Trophoblast cell (in vitro differentiated cells and primary cell): ENCODE measurements around the gene ANKS1B.

Experiments used
- DNase-seq, 2 donors: peaks; one replicate each; pipeline ENCODE4 v3.0.0-alpha.2; 2016
- H2AFZ ChIP-seq: 2 replicates; pipeline ENCODE4 v1.6.1; 2013; ENCODE audit warnings: low read length, moderate library complexity, mild to moderate bottlenecking; ENCODE audit not compliant: insufficient read depth, poor library complexity
- H2AK5ac ChIP-seq: 2 replicates; pipeline ENCODE4 v1.6.1; 2013; ENCODE audit warnings: mild to moderate bottlenecking, low read length
- H2BK120ac ChIP-seq: 2 replicates; pipeline ENCODE4 v1.6.1; 2013; ENCODE audit warnings: low read length, mild to moderate bottlenecking, moderate library complexity; ENCODE audit not compliant: insufficient read depth, poor library complexity
- H2BK12ac ChIP-seq: 2 replicates; pipeline ENCODE4 v1.6.1; 2013; ENCODE audit warnings: mild to moderate bottlenecking, low read length, moderate library complexity
- H2BK5ac ChIP-seq: 2 replicates; pipeline ENCODE4 v1.6.1; 2013; ENCODE audit warnings: low read length, low read depth, moderate library complexity, mild to moderate bottlenecking; ENCODE audit not compliant: poor library complexity
- H3K14ac ChIP-seq: 2 replicates; pipeline ENCODE4 v1.6.1; 2013; ENCODE audit warnings: mild to moderate bottlenecking, low read length
- H3K18ac ChIP-seq: 2 replicates; pipeline ENCODE4 v1.6.1; 2013; ENCODE audit warnings: mild to moderate bottlenecking, low read length
- H3K23ac ChIP-seq: 2 replicates; pipeline ENCODE4 v1.6.1; 2013; ENCODE audit warnings: low read length
- H3K27ac ChIP-seq: 2 replicates; pipeline ENCODE4 v1.5.1; 2013; ENCODE audit warnings: low read depth, mild to moderate bottlenecking, inconsistent platforms, low read length, moderate library complexity
- H3K27me3 ChIP-seq: 2 replicates; pipeline ENCODE4 v1.6.1; 2013; ENCODE audit warnings: inconsistent platforms, mild to moderate bottlenecking, low read length, moderate library complexity; ENCODE audit not compliant: insufficient read depth
- H3K36me3 ChIP-seq, 2 experiments: 1 replicate in 1 of 2; 2 replicates in 1 of 2; pipeline ENCODE4 v1.6.1; 2013; ENCODE audit warnings: low read length in 2 of 2, mild to moderate bottlenecking in 2 of 2, moderate library complexity in 1 of 2; ENCODE audit not compliant: insufficient read depth in 2 of 2, control insufficient read depth in 1 of 2
- H3K4ac ChIP-seq: 2 replicates; pipeline ENCODE4 v1.6.1; 2013; ENCODE audit warnings: low read depth, mild to moderate bottlenecking, low read length, moderate library complexity
- H3K4me1 ChIP-seq, 2 experiments: 1 replicate in 1 of 2; 2 replicates in 1 of 2; pipeline ENCODE4 v1.6.1; 2013; ENCODE audit warnings: low read length in 2 of 2, mild to moderate bottlenecking in 2 of 2, moderate library complexity in 1 of 2; ENCODE audit not compliant: insufficient read depth in 2 of 2, control insufficient read depth in 1 of 2
- H3K4me2 ChIP-seq: 2 replicates; pipeline ENCODE4 v1.6.1; 2013; ENCODE audit warnings: inconsistent platforms, mild to moderate bottlenecking, low read length, moderate library complexity
- H3K4me3 ChIP-seq: 2 replicates; pipeline ENCODE4 v1.5.1; 2013; ENCODE audit warnings: mild to moderate bottlenecking, low read depth, low read length, inconsistent platforms
- H3K79me1 ChIP-seq: one replicate; pipeline ENCODE4 v1.6.1; 2013; ENCODE audit warnings: low read length
- H3K79me2 ChIP-seq: 2 replicates; pipeline ENCODE4 v1.6.1; 2013; ENCODE audit warnings: low read length, mild to moderate bottlenecking; ENCODE audit not compliant: control insufficient read depth, insufficient read depth, poor library complexity
- H3K9ac ChIP-seq: 2 replicates; pipeline ENCODE4 v1.6.1; 2013; ENCODE audit warnings: mild to moderate bottlenecking, low read length
- H3K9me3 ChIP-seq: 2 replicates; pipeline ENCODE4 v1.6.1; 2013; ENCODE audit warnings: low read depth, mild to moderate bottlenecking, control low read depth, inconsistent platforms, low read length; ENCODE audit not compliant: insufficient read depth
- H4K12ac ChIP-seq: 2 replicates; pipeline ENCODE4 v1.6.1; 2013; ENCODE audit warnings: low read depth, mild to moderate bottlenecking, low read length, moderate library complexity
- H4K8ac ChIP-seq: 2 replicates; pipeline ENCODE4 v1.6.1; 2013; ENCODE audit warnings: low read depth, mild to moderate bottlenecking, low read length, moderate library complexity
- H4K91ac ChIP-seq: one replicate; pipeline ENCODE4 v1.6.1; 2013; ENCODE audit warnings: low read depth, mild to moderate bottlenecking, low read length, moderate library complexity
- WGBS: extraction: QIAGEN DNeasy Blood & Tissue Kit; methylation state at CpG from one replicate; pipeline ENCODE4 v1.1.7; 2013; ENCODE audit warnings: missing lambda C conversion rate; ENCODE audit not compliant: insufficient read length, insufficient coverage; ENCODE audit errors: extremely low coverage; 5-methylcytosine and 5-hydroxymethylcytosine counted together

ANKS1B gene

GRCh38 chr12:99523853-99524252 is 460.9 kb downstream of the ANKS1B start:
- H3K9me3 ChIP-seq = no peaks in the 10 kb centered on the region
- no peak overlapping the region for H2AFZ ChIP-seq
- H3K4me1 ChIP-seq = no peaks in the 10 kb centered on the region
- no peak overlapping the region for H3K18ac ChIP-seq
- WGBS = no CpG with 5 or more reads among the region's 2 CpGs
- no peak for DNase-seq
- H3K27ac ChIP-seq = no peak overlapping the region
- no peak overlapping the region for H2BK12ac ChIP-seq
- H3K14ac ChIP-seq = no peak overlapping the region
- H4K12ac ChIP-seq = no peak overlapping the region
- no peak overlapping the region for H3K4me2 ChIP-seq
- no peak overlapping the region for H3K4ac ChIP-seq
- H4K8ac ChIP-seq = no peak overlapping the region
- no peak overlapping the region for H4K91ac ChIP-seq
- H3K9ac ChIP-seq = no peak overlapping the region
- no peak overlapping the region for H2BK120ac ChIP-seq
- H3K23ac ChIP-seq = no peak overlapping the region
- H3K27me3 ChIP-seq = no peaks in the 10 kb centered on the region
- no peaks in the 10 kb centered on the region for H3K36me3 ChIP-seq
- no peak overlapping the region for H2BK5ac ChIP-seq
- H2AK5ac ChIP-seq = no peak overlapping the region
- no peaks in the 10 kb centered on the region for H3K79me1 ChIP-seq
- H3K79me2 ChIP-seq = no peaks in the 10 kb centered on the region
- no peak overlapping the region for H3K4me3 ChIP-seq

GRCh38 chr12:99522456-99522855 is 462.3 kb downstream of the ANKS1B start:
- no peak overlapping the region for H2AFZ ChIP-seq
- H3K9me3 ChIP-seq = no peaks in the 10 kb centered on the region
- no peak overlapping the region for H2BK12ac ChIP-seq
- H3K4me1 ChIP-seq = no peaks in the 10 kb centered on the region
- H3K27ac ChIP-seq = no peak overlapping the region
- no peaks in the 10 kb centered on the region for H3K27me3 ChIP-seq
- H3K4me2 ChIP-seq = no peak overlapping the region
- H2AK5ac ChIP-seq = no peak overlapping the region
- H2BK5ac ChIP-seq = no peak overlapping the region
- H4K91ac ChIP-seq = no peak overlapping the region
- no peak overlapping the region for H4K8ac ChIP-seq
- no peak overlapping the region for H3K9ac ChIP-seq
- H3K4me3 ChIP-seq = no peak overlapping the region
- no peak overlapping the region for H3K14ac ChIP-seq
- WGBS = no CpG with 5 or more reads among the region's 2 CpGs
- no peaks in the 10 kb centered on the region for H3K36me3 ChIP-seq
- no peak overlapping the region for H3K4ac ChIP-seq
- DNase-seq = no peak
- H3K18ac ChIP-seq = no peak overlapping the region
- H3K23ac ChIP-seq = no peak overlapping the region
- H3K79me1 ChIP-seq = no peaks in the 10 kb centered on the region
- H2BK120ac ChIP-seq = no peak overlapping the region
- H4K12ac ChIP-seq = no peak overlapping the region
- no peaks in the 10 kb centered on the region for H3K79me2 ChIP-seq

- H3K27me3 ChIP-seq = no peaks in the 10 kb centered on the region
- no peaks in the 10 kb centered on the region for H3K4me1 ChIP-seq
- no peak overlapping the region for H3K27ac ChIP-seq
- H3K4ac ChIP-seq = no peak overlapping the region
- no peaks in the 10 kb centered on the region for H3K9me3 ChIP-seq
- H3K18ac ChIP-seq = no peak overlapping the region
- no peak overlapping the region for H3K23ac ChIP-seq
- H4K91ac ChIP-seq = no peak overlapping the region
- no peak overlapping the region for H2AFZ ChIP-seq
- H4K12ac ChIP-seq = no peak overlapping the region
- H2BK12ac ChIP-seq = no peak overlapping the region
- H3K4me3 ChIP-seq = no peak overlapping the region
- no peak overlapping the region for H3K9ac ChIP-seq
- no CpG with 5 or more reads among the region's 3 CpGs for WGBS
- H4K8ac ChIP-seq = no peak overlapping the region
- no peak overlapping the region for H3K14ac ChIP-seq
- H3K4me2 ChIP-seq = no peak overlapping the region
- DNase-seq = no peak
- H2AK5ac ChIP-seq = no peak overlapping the region
- no peaks in the 10 kb centered on the region for H3K79me1 ChIP-seq
- no peak overlapping the region for H2BK120ac ChIP-seq
- no peaks in the 10 kb centered on the region for H3K36me3 ChIP-seq
- no peak overlapping the region for H2BK5ac ChIP-seq
- no peaks in the 10 kb centered on the region for H3K79me2 ChIP-seq
Observed at GRCh38 chr12:99521664-99522063, 463.1 kb downstream of the ANKS1B start.

- no peak for DNase-seq
- H3K79me2 ChIP-seq = no peaks in the 10 kb centered on the region
- H4K12ac ChIP-seq = no peak overlapping the region
- no peaks in the 10 kb centered on the region for H3K79me1 ChIP-seq
- no peak overlapping the region for H3K23ac ChIP-seq
- no peak overlapping the region for H3K4ac ChIP-seq
- no peaks in the 10 kb centered on the region for H3K4me1 ChIP-seq
- no peak overlapping the region for H3K4me2 ChIP-seq
- no peak overlapping the region for H3K9ac ChIP-seq
- no peak overlapping the region for H2AFZ ChIP-seq
- H2BK5ac ChIP-seq = no peak overlapping the region
- no CpG with 5 or more reads among the region's 2 CpGs for WGBS
- no peaks in the 10 kb centered on the region for H3K27me3 ChIP-seq
- no peak overlapping the region for H2AK5ac ChIP-seq
- H3K9me3 ChIP-seq = no peaks in the 10 kb centered on the region
- no peaks in the 10 kb centered on the region for H3K36me3 ChIP-seq
- no peak overlapping the region for H4K91ac ChIP-seq
- no peak overlapping the region for H4K8ac ChIP-seq
- H2BK12ac ChIP-seq = no peak overlapping the region
- H2BK120ac ChIP-seq = no peak overlapping the region
- no peak overlapping the region for H3K14ac ChIP-seq
- H3K18ac ChIP-seq = no peak overlapping the region
- H3K27ac ChIP-seq = no peak overlapping the region
- no peak overlapping the region for H3K4me3 ChIP-seq
Observed at GRCh38 chr12:99513066-99513465, 471.7 kb downstream of the ANKS1B start.
